Measurements from ENCODE around the gene MBD3L3.
"Not testable (repeated sequence)": the region's sequence is repeated elsewhere in the genome, so short reads cannot be mapped to it uniquely, and the experiment has no call there.

MBD3L3 gene

DNA sequence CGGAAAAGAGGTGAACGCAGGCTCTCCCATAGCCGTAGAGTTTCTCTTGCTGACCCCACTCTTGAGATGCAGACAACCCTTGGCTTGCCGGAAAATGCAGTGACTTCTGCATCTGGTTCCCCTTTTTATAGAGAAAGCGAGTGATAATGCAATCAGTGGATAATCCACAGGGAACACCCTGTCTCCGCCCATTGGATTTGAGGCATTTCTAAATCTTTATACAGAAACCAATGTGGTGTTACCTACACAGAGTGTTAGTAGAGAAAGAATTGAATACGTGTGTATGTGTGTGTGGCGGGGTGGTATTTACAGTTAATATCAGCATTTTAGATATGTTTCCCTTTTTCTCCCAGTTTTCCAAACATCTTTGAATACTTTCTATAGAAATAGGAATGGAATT is at the start of gene MBD3L3:
Gene MBD3L3, minus strand, starts transcription at position 101 of the 400 bp plus-strand sequence. Its CDS starts 71 bp downstream, at position 30.
- DNase-seq (ENCODE audit: low read depth): not testable (repeated sequence)

DNA sequence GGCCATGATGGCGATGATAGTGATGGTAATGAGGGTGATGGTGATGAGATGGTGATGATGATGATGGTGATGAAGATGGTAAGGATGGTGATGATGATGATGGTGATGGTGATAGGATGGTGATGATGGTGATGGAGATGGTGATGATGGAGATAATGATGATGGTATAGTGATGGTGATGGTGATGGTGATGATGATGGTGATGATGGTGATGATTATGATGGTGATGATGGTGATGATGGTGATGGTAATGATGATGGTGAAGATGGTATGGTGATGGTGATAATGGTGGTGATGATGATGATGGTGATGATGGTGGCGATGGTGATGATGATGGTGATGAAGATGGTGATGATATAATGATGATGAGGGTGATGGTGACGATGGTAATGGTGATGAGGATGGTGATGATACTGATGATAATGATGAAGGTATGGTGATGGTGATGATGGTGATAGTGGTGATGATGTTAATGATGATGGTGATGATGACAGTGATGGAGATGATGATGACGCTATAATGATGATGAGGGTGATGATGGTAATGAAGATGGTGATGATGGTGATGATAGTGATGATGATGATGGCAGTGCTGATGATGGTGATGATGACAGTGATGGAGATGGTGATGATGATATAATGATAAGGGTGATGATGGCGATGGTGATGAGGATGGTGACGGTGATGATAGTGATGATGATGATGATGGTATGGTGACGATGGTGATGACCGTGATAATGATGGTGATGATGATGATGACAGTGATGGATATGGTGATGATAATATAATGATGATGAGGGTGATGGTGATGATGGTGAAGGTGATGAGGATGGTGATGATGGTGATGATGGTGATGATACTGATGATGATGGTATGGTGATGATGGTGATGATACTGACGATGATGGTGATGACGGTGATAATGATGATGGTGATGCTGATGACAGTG is 48.5 kb upstream of the MBD3L3 start:
- no peak for DNase-seq (ENCODE audit: low read depth)

DNA sequence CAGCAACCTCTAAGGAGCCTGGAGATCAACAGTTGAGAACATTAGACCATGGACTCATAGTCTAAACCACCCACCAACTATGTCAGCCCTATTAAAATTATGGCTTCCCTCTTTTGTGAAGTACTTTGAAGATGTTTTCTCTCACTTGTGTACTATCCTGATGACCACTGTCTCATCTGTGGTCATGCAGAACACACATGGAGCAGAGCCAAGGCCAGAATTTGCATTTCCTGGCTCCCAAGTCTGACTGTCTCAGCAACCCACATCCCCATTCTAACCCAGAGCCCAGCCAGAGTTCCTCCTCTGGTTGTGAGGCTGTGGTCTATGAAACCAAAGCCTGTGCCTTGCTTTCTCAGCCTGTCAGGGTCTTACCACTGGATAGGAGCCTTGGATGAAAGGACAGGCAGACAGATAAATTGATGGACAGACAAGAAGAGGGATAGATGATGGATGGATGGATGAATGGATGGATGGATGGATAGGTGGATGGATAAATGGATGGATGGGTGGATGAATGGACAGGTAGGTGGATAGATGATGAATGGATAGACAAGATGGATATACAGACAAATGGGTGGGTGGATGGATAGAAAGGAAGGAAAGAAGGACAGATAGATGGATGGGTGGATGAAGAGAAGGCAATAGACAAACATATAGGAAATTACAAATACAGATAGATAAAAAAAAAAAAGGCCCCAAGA is 46.4 kb upstream of the MBD3L3 start:
- DNase-seq (ENCODE audit: low read depth): no peak

DNA sequence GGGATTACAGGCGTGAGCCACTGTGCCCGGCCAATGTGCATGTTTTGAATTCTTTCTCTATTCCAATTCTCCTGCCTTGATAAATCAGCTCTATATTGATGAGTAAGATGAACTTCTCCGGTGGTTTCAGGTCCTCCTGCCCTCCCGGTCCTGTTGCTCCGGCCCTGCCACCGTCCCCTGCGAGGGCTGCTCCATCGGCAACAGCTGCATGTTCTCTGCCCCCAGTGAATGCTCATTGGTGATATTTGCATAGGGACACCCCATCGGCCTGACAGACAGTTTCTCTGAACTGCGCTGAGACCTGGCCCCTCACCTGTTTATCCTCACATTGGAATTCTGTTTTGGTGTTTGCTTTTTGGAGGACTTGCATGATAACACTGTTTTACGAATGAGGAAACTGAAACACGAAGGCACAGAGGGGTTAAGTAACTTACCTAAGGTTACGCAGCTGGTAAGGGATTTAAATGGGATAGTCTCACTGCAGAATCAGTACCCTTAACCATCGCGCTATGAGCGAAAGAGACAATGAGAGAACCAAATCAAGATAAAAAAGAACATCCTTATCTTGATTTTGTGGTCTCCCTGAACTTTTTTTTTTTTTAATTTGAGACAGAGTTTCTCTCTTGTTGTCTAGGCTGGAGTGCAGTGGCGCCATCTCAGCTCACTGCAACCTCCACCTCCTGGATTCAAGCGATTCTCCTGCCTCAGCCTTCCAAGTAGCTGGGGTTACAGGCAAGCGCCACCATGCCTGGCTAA is 43.2 kb upstream of the MBD3L3 start:
- DNase-seq (ENCODE audit: low read depth): no peak

- no peak for DNase-seq (ENCODE audit: low read depth)
Measured at GRCh38 chr19:7099597-7099921, 41.1 kb upstream of the MBD3L3 start.

GRCh38 chr19:7098701-7099596 is 40.5 kb upstream of the MBD3L3 start:
- peak; percentile 86 for DNase-seq (ENCODE audit: low read depth)

DNA sequence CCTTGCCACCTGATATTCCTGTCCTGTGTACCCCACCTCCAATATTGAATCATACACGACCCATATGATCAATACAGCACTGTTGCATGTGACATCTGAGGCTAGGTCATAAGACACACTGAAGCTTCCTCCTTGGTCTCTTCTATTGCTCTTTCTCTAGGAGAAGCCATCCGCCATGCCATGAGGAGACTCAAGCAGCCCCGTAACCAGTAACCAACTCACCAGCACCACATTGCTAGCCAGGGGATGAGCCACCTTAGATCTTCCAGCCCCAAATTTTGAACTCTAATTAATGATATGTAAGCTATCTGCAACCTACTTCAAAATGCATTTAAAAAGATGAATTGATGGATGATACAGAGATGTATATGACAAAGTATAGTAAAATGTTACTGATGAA is 39.6 kb upstream of the MBD3L3 start:
- no peak for DNase-seq (ENCODE audit: low read depth)

- DNase-seq (ENCODE audit: low read depth): no peak
Measured at GRCh38 chr19:7088999-7089398, 30.5 kb upstream of the MBD3L3 start.

DNA sequence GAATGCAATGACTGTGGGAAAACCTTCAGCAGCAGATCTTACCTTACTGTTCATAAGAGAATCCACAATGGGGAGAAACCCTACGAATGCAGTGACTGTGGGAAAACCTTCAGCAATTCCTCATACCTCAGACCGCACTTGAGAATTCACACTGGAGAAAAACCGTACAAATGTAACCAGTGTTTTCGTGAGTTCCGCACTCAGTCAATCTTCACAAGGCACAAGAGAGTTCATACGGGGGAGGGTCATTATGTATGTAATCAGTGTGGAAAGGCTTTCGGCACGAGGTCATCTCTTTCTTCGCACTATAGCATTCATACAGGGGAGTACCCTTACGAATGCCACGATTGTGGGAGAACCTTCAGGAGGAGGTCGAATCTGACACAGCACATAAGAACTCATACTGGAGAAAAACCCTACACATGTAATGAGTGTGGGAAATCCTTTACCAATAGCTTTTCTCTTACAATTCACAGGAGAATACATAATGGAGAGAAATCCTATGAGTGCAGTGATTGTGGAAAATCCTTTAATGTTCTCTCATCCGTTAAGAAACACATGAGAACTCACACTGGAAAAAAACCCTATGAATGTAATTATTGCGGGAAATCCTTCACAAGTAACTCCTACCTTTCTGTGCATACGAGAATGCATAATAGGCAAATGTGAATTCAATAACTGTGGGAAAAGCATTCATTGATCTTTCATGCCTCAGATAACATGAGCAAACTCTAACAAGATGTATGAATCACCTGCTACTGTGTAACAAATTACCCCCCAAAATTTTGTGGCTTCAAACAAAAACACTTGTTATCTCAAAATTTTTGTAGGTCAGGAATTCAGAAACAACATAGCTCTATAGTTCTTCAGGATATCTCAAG is 24.8 kb upstream of the MBD3L3 start:
- no peak for DNase-seq (ENCODE audit: low read depth)

DNA sequence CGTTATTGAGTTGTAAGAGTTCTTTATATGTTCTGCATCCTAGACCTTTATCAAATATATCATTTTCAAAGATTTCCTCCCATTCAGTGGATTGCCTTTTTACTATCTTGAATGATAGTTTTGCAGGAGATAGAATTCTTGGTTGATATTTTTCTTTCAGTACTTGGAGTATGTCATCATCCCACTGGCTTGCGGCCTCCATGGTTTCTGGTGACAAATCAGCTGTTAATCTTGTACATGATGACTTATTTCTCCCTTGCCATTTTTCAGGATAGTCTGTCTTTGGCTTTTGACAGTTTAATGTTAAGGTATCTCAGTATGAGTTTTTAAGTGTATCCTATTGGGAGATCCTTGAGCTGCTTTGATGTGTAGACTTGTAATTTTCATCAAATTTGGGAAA is 19.5 kb upstream of the MBD3L3 start:
- no peak for DNase-seq (ENCODE audit: low read depth)

DNA sequence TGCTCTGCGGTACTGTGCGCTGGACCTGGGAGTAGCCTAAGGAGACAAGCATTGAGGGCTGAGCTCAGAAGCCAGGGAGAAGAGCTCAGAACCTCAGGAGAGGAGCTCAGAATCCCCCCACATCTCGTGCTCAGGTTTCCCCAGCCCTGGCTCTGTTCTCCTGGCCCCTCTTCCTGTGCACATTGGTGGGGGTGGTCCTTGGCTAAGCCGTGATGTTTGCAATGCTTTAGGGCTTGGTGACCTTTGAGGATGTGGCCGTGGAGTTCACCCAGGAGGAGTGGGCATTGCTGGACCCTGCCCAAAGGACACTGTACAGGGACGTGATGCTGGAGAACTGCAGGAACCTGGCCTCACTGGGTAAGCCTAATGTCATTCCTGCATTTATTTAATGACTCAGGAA is 17.7 kb upstream of the MBD3L3 start:
- no peak for DNase-seq (ENCODE audit: low read depth)

DNA sequence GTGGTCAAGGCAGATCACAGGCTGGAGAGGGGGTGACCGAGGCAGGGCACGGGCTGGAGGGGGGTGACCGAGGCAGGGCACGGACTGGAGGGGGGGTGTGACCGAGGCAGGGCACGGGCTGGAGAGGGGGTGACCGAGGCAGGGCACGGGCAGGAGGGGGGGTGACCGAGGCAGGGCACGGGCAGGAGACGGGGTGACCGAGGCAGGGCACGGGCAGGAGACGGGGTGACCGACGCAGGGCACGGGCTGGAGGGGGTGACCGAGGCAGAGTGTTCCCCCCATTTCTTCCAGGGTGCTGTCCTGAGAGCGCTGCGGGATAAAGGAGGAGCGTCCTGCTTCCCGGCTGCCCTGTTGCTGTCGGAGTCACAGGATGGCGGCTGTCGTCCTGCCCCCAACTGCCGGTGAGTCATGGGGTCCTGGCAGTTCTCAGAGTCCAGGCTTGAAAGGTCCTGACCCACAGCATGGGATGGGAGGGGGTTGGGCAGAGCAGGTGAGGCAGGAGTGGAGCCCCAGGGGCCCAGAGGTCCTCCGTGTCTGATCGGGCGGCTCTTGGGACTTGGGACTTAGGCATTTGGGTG is 16.3 kb upstream of the MBD3L3 start:
- no peak for DNase-seq (ENCODE audit: low read depth)

GRCh38 chr19:7072541-7072940 is 14.1 kb upstream of the MBD3L3 start:
- DNase-seq (ENCODE audit: low read depth): no peak

DNA sequence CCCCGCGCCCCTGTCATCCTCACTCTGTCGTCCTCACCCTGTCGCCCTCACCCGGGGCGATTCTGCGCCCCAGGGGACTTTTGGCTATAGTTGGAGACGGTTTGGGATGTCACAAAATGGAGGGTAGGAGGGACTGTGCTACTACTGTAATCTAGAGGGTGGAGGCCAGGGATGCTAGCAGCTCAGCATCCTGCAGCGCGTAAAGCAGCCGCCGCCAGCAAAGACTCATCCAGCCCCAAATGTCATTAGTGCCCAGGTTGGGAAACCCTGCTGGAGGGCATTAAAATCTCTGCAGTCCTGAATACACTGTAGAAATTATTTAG is 11.4 kb upstream of the MBD3L3 start:
- DNase-seq (ENCODE audit: low read depth): no peak

- DNase-seq (ENCODE audit: low read depth): peak; percentile 95
Measured at GRCh38 chr19:7069042-7069903, 10.8 kb upstream of the MBD3L3 start, which contains the start of gene ZNF557. Gene ZNF557 (plus strand): TSS chr19:7069703. CDS start chr19:7075075, 5,372 bp downstream.

DNA sequence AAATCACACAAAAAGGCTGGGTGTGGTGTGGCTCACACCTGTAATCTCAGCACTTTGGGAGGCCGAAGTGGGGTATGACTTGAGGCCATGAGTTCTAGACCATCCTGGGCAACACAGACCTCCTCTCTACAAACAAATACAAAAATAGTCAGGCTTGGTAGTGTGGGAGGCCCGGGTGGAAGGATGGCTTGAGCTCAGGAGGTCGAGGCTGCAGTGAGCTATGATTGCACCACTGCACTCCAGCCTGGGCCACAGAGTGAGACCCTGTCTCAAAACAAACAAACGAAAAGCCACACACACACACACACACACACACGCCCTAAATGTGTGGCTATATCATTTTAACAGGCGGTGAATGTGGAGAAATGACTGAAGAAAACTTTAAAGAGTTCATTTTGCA is 10.1 kb upstream of the MBD3L3 start:
- no peak for DNase-seq (ENCODE audit: low read depth)

GRCh38 chr19:7067716-7068115 is 9.2 kb upstream of the MBD3L3 start:
- DNase-seq (ENCODE audit: low read depth): no peak

DNA sequence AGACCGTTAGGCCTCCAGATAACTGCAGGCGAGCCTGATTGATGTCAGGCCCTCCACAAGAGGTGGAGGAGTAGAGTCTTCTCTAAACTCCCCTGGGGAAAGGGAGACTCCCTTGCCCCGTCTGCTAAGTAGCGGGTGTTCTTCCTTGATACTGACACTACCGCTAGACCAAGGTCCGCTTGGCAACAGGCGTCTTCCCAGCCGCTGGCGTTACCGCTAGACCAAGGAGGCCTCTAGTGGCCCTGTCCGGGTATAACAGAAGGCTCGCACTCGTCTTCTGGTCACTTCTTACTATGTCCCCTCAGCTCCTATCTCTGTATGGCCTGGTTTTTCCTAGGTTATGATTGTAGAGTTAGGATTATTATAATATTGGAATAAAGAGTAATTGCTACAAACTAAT is 8.6 kb upstream of the MBD3L3 start:
- DNase-seq (ENCODE audit: low read depth): not testable (repeated sequence)

DNA sequence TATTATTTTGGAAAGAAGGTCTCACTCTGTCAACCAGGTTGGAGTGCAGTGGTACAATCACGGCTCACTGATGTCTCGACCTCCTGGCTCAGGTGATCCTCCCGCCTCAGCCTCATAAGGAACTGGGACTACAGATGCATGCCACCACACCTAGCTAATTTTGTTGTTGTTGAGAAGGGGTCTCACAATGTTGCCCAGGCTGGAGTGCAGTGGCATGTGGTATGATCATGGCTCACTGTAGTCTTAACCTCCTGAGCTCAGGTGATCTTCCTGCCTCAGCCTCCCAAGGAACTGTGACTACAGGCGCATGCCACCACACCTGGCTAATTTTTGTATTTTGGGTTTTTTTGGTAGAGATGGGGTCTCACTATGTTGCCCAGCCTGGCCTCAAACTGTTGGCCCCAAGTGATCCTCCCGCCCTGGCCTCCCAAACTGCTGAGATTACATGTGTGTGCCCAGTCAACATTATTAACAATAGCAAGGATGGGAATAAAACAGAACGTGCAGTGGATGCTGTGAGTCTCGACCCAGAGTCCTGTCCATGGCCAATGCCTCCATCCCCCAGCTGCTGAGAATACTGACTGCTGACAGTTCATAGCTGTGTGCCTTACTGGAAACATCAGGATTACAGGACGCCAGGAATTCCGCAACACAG is 5.4 kb upstream of the MBD3L3 start:
- no peak for DNase-seq (ENCODE audit: low read depth)

Data from activated T-cell treated with anti-CD3 and anti-CD28 coated beads for 48 hours (primary cell).